ENCODE measurements around the gene HASPIN. TPM values are rescaled to one million over a fixed set of nuclear protein-coding genes. Genes with fewer than 3 reads are reported as not detected.

HASPIN gene
- total RNA-seq, 1 experiment from 2014 or later: 26.8 TPM

DNA sequence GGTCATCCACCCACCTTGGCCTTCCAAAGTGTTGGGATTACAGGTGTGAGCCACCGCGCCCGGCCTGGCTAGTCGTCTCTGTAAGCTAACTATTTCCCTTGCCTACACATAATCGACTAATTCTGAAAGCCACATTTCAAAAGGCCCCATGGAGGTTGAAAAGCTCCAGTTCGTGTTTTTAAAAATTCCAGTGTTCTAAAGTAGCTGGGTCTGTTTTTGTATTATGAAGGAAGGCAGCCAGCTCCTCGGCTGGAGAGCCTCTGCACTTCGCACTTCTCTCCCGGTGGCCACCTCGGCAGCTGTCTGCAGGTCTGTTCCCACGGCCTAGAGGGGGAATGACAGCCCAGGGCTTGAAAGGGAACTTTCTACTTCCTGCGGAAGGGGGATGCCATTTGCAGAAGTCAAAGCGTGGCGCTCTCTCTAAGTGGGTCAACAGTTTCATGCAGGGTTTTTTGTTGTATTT, 16.9 kb downstream of the HASPIN start:
- Histone ChIP-seq H3K27ac (no peak overlapping the region), H3K27me3 (ENCODE audit: insufficient read depth, low read depth) (no peaks in the 10 kb centered on the region; the same call in 1 of the 2 replicates), H4K20me1 (ENCODE audit: insufficient read depth) (no peaks in the 10 kb centered on the region), H3K4me2 (no peak overlapping the region), H3F3A (ENCODE audit: insufficient read depth, low read depth) (peaks cover 4% of the 10 kb centered on the region; the same call in 1 of the 2 replicates), H3K9me3 (ENCODE audit: insufficient read depth, low read depth) (no peaks in the 10 kb centered on the region), H3K79me2 (ENCODE audit: low read depth) (no peaks in the 10 kb centered on the region), H3K36me3 (ENCODE audit: low read depth) (no peaks in the 10 kb centered on the region), H3K4me1 (replicated peaks; ENCODE audit: insufficient read depth) (no peaks in the 10 kb centered on the region), H3K9me2 (ENCODE audit: insufficient read depth) (no peaks in the 10 kb centered on the region), H3K4me3 (no peak overlapping the region), H2AFZ (no peak overlapping the region)
- TF ChIP-seq, protein P1, sequence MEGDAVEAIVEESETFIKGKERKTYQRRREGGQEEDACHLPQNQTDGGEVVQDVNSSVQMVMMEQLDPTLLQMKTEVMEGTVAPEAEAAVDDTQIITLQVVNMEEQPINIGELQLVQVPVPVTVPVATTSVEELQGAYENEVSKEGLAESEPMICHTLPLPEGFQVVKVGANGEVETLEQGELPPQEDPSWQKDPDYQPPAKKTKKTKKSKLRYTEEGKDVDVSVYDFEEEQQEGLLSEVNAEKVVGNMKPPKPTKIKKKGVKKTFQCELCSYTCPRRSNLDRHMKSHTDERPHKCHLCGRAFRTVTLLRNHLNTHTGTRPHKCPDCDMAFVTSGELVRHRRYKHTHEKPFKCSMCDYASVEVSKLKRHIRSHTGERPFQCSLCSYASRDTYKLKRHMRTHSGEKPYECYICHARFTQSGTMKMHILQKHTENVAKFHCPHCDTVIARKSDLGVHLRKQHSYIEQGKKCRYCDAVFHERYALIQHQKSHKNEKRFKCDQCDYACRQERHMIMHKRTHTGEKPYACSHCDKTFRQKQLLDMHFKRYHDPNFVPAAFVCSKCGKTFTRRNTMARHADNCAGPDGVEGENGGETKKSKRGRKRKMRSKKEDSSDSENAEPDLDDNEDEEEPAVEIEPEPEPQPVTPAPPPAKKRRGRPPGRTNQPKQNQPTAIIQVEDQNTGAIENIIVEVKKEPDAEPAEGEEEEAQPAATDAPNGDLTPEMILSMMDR (conservative IDR thresholded peaks at IDR 0.05): no peak
- no peak for TF ChIP-seq EZH2 (IDR thresholded peaks at IDR 0.05; ENCODE audit: low read depth)
- intact Hi-C loops (cut with micrococcal nuclease; ENCODE audit: unreplicated experiment): no loop called here
- POLR2A ChIA-PET (ENCODE audit: unreplicated experiment): no interaction called here
- DNase-seq: no peak
- no TSS peak for BruUV-seq (replicated peaks)
- CTCF ChIA-PET: no interaction called here

DNA sequence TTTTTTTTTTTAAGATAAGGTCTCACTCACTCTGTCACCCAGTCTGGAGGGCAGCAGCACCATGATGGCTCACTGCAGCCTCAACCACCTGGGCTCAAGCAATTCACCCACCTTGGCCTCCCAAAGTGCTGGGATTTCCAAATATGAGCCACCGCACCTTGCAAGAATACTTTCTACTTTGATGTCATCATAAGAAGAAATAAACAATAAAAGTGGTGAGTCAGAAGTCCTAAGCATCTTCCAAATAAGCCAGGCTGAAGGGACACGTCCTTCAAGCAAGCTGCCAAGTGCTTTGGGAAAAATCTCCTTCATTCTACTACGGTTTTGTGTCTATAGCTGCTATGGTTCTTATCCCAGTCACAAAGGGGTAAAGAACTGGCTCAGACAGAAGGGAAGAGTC, 20.3 kb downstream of the HASPIN start:
- intact Hi-C loops (cut with micrococcal nuclease; ENCODE audit: unreplicated experiment): no loop called here
- H3K4me3 ChIP-seq: no peak overlapping the region
- TF ChIP-seq EZH2 (IDR thresholded peaks at IDR 0.05; ENCODE audit: low read depth): no peak
- TF ChIP-seq, protein P1 (conservative IDR thresholded peaks at IDR 0.05): no peak
- no peaks in the 10 kb centered on the region for H3K9me2 ChIP-seq (ENCODE audit: insufficient read depth)
- ChIA-PET CTCF (interaction anchor here (0.7 kb wide), 1 partner anchor 966 kb away, joined by 8 read pairs; the partner anchor contains the start of gene ARRB2), POLR2A (ENCODE audit: unreplicated experiment) (no interaction called here)
- 0 out of 2 replicates have a peak, but pooled peaks cover 4% of the 10 kb centered on the region for H3F3A ChIP-seq (ENCODE audit: insufficient read depth, low read depth)
- no peaks in the 10 kb centered on the region for H3K79me2 ChIP-seq (ENCODE audit: low read depth)
- H2AFZ ChIP-seq: no peak overlapping the region
- peak in 1 of 2 experiments; percentile 59 for DNase-seq
- no peaks in the 10 kb centered on the region; the same call in 1 of the 2 replicates for H3K27me3 ChIP-seq (ENCODE audit: insufficient read depth, low read depth)
- no TSS peak for BruUV-seq (replicated peaks)
- H4K20me1 ChIP-seq (ENCODE audit: insufficient read depth): no peaks in the 10 kb centered on the region
- H3K27ac ChIP-seq: no peak overlapping the region
- no peaks in the 10 kb centered on the region for H3K36me3 ChIP-seq (ENCODE audit: low read depth)
- H3K4me1 ChIP-seq (replicated peaks; ENCODE audit: insufficient read depth): no peaks in the 10 kb centered on the region
- H3K9me3 ChIP-seq (ENCODE audit: insufficient read depth, low read depth): no peaks in the 10 kb centered on the region
- no peak overlapping the region for H3K4me2 ChIP-seq

DNA sequence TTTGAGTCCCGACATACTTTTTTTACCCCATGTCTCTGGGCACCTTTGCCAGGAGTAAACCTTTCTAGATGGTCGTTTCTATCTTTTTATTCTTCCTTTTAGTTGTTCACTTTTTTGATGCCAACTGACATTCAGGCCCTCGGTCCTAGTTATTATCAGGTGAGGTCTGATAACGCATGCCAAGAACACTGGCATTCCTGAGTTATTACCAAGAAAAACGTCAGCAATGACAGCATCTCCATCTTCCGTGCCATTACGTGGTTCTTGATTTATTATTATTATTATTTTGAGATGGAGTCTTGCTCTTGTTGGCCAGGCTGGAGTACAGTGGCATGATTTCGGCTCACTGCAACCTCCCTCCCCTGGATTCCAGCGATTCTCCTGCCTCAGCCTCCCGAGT, 21.4 kb downstream of the HASPIN start:
- H3K4me3 ChIP-seq: no peak overlapping the region
- ChIA-PET POLR2A (ENCODE audit: unreplicated experiment) (no interaction called here), CTCF (interaction anchor here (0.5 kb wide), 1 partner anchor 113 kb away, joined by 3 read pairs; no protein-coding TSS in a partner anchor)
- no peak for DNase-seq
- no peak for TF ChIP-seq EZH2 (IDR thresholded peaks at IDR 0.05; ENCODE audit: low read depth)
- TF ChIP-seq, protein P1 (conservative IDR thresholded peaks at IDR 0.05): no peak
- no peaks in the 10 kb centered on the region for H3K9me2 ChIP-seq (ENCODE audit: insufficient read depth)
- BruUV-seq (replicated peaks): no TSS peak
- no peaks in the 10 kb centered on the region; the same call in 1 of the 2 replicates for H3K27me3 ChIP-seq (ENCODE audit: insufficient read depth, low read depth)
- H3K4me1 ChIP-seq (replicated peaks; ENCODE audit: insufficient read depth): no peaks in the 10 kb centered on the region
- H3K79me2 ChIP-seq (ENCODE audit: low read depth): no peaks in the 10 kb centered on the region
- no peak overlapping the region for H2AFZ ChIP-seq
- H3F3A ChIP-seq (ENCODE audit: insufficient read depth, low read depth): 0 out of 2 replicates have a peak, but pooled peaks cover 4% of the 10 kb centered on the region
- H3K9me3 ChIP-seq (ENCODE audit: insufficient read depth, low read depth): no peaks in the 10 kb centered on the region
- no peak overlapping the region for H3K4me2 ChIP-seq
- no peaks in the 10 kb centered on the region for H4K20me1 ChIP-seq (ENCODE audit: insufficient read depth)
- H3K27ac ChIP-seq: no peak overlapping the region
- intact Hi-C loops (cut with micrococcal nuclease; ENCODE audit: unreplicated experiment): no loop called here
- H3K36me3 ChIP-seq (ENCODE audit: low read depth): no peaks in the 10 kb centered on the region

Measured in PC-9 (cell line).